ENCODE measurements around the gene TAS2R41. TPM values are rescaled to one million over a fixed set of nuclear protein-coding genes. Genes with fewer than 3 reads are reported as not detected.
A peak's percentile ranks its signal among the peaks of the same experiment; 100 is the strongest.

The TAS2R41 gene
- polyA plus RNA-seq, 3 donors: 0.19 TPM; not detected in 2

DNA sequence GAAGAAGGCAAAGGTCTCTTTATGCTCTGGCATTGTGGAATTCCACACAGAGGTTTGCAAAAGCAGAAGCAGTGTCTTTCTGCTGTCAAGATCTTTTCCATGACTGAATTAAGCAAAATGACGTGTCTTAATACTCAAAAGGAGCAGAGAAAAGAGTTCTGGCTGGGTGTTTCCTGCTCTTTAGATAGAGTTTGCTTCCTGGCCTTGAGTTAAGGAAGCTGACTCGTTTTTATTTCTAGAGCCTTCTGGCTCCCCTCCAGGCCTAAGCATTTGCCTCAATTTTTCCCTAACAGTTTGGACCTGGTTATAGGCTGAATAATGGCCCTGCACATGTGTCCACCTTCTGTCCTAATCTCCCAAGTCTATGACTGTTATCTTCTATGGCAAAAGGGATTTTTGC is 21.6 kb downstream of the TAS2R41 start:
- Histone ChIP-seq H2AFZ (ENCODE audit: insufficient read depth, low read depth, low read length, poor library complexity, severe bottlenecking) (no peak overlapping the region), H3K79me2 (ENCODE audit: insufficient read depth, low read length) (no peaks in the 10 kb centered on the region), H3K27me3 (ENCODE audit: control insufficient read depth in 2 of 2, insufficient read depth in 2 of 2, low read length in 2 of 2) (no peaks in the 10 kb centered on the region), H3K9ac (ENCODE audit: insufficient read depth, low read length, poor library complexity, severe bottlenecking) (no peak overlapping the region), H3K4me1 (ENCODE audit: control insufficient read depth in 1 of 2, insufficient read depth in 2 of 2, low read length in 2 of 2) (peaks cover 0 to 10% of the 10 kb centered on the region in 2 donors), H4K20me1 (ENCODE audit: insufficient read depth, low read length) (no peaks in the 10 kb centered on the region), H3K27ac (ENCODE audit: low read depth in 1 of 2, low read length in 2 of 2) (no peak overlapping the region), H3K9me3 (replicated peaks in 1 of 2; ENCODE audit: control insufficient read depth in 1 of 2, insufficient read depth in 1 of 2, low read length in 2 of 2) (no peaks in the 10 kb centered on the region), H3K4me2 (replicated peaks; ENCODE audit: extremely low read depth, low read length, poor library complexity, severe bottlenecking) (no peak overlapping the region), H3K4me3 (replicated peaks in 1 of 3; ENCODE audit: low read depth in 2 of 3, low read length in 3 of 3) (no peak overlapping the region), H3K36me3 (replicated peaks in 1 of 2; ENCODE audit: control insufficient read depth in 1 of 2, insufficient read depth in 2 of 2, low read length in 2 of 2) (peaks cover 0 to 21% of the 10 kb centered on the region in 2 donors)
- DNase-seq: peak in 1 of 3 donors; percentile 14
- WGBS (ENCODE audit: insufficient coverage): 20% methylated on average over 1 of the region's 2 CpGs
- Mint-ChIP-seq H3K9me3 (peaks cover 0 to 3% (median 0%) of the 10 kb centered on the region in 7 donors), H3K4me3 (no peak overlapping the region), H3K4me1 (peaks cover 24% of the 10 kb centered on the region), H3K36me3 (peaks cover 11 to 22% of the 10 kb centered on the region in 2 donors), H3K27ac (peak overlapping the region in 2 of 7 donors; percentile 41 to 46), H3K27me3 (ENCODE audit: low read depth in 3 of 3) (peaks cover 0 to 1% (median 0%) of the 10 kb centered on the region in 3 donors)
- TF ChIP-seq, protein P1, sequence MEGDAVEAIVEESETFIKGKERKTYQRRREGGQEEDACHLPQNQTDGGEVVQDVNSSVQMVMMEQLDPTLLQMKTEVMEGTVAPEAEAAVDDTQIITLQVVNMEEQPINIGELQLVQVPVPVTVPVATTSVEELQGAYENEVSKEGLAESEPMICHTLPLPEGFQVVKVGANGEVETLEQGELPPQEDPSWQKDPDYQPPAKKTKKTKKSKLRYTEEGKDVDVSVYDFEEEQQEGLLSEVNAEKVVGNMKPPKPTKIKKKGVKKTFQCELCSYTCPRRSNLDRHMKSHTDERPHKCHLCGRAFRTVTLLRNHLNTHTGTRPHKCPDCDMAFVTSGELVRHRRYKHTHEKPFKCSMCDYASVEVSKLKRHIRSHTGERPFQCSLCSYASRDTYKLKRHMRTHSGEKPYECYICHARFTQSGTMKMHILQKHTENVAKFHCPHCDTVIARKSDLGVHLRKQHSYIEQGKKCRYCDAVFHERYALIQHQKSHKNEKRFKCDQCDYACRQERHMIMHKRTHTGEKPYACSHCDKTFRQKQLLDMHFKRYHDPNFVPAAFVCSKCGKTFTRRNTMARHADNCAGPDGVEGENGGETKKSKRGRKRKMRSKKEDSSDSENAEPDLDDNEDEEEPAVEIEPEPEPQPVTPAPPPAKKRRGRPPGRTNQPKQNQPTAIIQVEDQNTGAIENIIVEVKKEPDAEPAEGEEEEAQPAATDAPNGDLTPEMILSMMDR (IDR thresholded peaks at IDR 0.05): no peak
- intact Hi-C loops (cut with micrococcal nuclease): no loop called here

DNA sequence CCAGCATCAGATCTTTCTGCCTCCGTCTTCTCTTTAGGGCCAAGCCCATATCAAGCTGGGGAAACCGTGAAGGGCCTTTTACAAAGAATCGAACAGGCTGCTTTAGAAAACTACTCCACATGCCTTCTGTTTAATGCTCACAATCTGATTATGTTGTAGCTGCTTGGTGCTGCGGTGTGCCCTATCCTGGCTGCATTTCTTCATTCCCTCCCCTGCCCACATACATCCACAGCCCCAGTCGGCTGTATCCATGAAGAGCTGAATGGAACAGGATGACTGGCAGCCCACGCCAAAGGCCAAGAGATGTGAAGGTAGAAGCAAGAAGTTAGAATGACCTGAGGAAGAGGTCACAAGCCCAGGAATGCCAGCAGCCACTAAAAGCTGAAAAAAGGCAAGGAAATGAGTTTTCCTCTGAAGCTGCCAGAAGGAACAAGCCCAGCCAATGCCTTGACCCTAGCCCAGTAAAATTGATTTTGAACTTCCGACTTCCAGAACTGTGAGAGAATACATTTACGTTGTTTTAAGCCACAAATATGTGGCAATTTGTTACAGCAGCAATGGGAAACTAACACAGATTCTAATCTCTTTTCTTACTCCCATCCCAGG is 22.2 kb downstream of the TAS2R41 start:
- peaks cover 0 to 3% (median 2%) of the 10 kb centered on the region in 7 donors for H3K9me3 Mint-ChIP-seq
- H4K20me1 ChIP-seq (ENCODE audit: insufficient read depth, low read length): no peaks in the 10 kb centered on the region
- H3K4me2 ChIP-seq (replicated peaks; ENCODE audit: extremely low read depth, low read length, poor library complexity, severe bottlenecking): no peak overlapping the region
- intact Hi-C loops (cut with micrococcal nuclease): no loop called here
- H3K27me3 Mint-ChIP-seq (ENCODE audit: low read depth in 3 of 3): peaks cover 0 to 1% (median 0%) of the 10 kb centered on the region in 3 donors
- TF ChIP-seq, protein P1 (IDR thresholded peaks at IDR 0.05): no peak
- no peak for DNase-seq
- H3K4me1 Mint-ChIP-seq: peaks cover 24% of the 10 kb centered on the region
- H3K36me3 Mint-ChIP-seq: peaks cover 14 to 26% of the 10 kb centered on the region in 2 donors
- H3K27ac ChIP-seq (ENCODE audit: low read depth in 1 of 2, low read length in 2 of 2): no peak overlapping the region
- no peak overlapping the region for H2AFZ ChIP-seq (ENCODE audit: insufficient read depth, low read depth, low read length, poor library complexity, severe bottlenecking)
- peaks cover 0 to 21% of the 10 kb centered on the region in 2 donors for H3K36me3 ChIP-seq (replicated peaks in 1 of 2; ENCODE audit: control insufficient read depth in 1 of 2, insufficient read depth in 2 of 2, low read length in 2 of 2)
- H3K9me3 ChIP-seq (replicated peaks in 1 of 2; ENCODE audit: control insufficient read depth in 1 of 2, insufficient read depth in 1 of 2, low read length in 2 of 2): no peaks in the 10 kb centered on the region
- H3K9ac ChIP-seq (ENCODE audit: insufficient read depth, low read length, poor library complexity, severe bottlenecking): no peak overlapping the region
- H3K4me3 ChIP-seq (replicated peaks in 1 of 3; ENCODE audit: low read depth in 2 of 3, low read length in 3 of 3): no peak overlapping the region
- H3K27me3 ChIP-seq (ENCODE audit: control insufficient read depth in 2 of 2, insufficient read depth in 2 of 2, low read length in 2 of 2): no peaks in the 10 kb centered on the region
- H3K79me2 ChIP-seq (ENCODE audit: insufficient read depth, low read length): no peaks in the 10 kb centered on the region
- WGBS (ENCODE audit: insufficient coverage): 94% methylated on average over 3 of the region's 8 CpGs
- peaks cover 0 to 10% of the 10 kb centered on the region in 2 donors for H3K4me1 ChIP-seq (ENCODE audit: control insufficient read depth in 1 of 2, insufficient read depth in 2 of 2, low read length in 2 of 2)
- H3K27ac Mint-ChIP-seq: peak overlapping the region in 2 of 7 donors; percentile 41 to 53
- H3K4me3 Mint-ChIP-seq: no peak overlapping the region
